NCI-H748 treated with DMSO at 0.1 percent for 48 hours (cell line): ENCODE data around the gene SSTR1.
A peak's percentile ranks its signal among the peaks of the same experiment; 100 is the strongest.

Experiments
- DNase-seq: peaks from one replicate; lab custom pipeline; 2025; lab: John Stamatoyannopoulos, UW

The SSTR1 gene

DNA sequence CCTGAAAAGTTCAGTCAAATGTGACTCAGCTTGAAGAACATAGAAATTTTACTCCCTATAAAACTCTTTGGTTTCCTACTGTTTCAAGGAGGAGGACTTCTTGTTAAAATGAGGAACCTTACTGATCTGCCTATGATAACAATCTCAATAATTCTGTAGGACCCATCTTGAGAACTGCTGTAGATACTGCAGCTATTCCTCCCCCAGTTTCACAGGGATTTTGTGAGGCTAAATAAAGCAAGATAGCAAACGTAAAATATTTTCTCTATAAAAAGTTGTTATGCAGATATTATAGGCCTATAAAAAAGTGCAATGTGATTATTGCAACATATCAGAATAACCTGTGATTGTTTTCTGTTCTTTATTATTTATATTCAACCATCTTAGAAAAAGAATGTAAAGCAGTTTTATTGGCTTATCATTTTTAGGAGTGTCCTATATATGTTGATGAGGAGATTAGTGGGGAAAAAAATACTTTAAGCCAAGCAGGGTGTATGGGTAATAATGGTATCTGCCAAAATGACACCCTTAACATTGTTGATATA, 36.1 kb downstream of the SSTR1 start:
- DNase-seq, result no peak

GRCh38 chr14:38248321-38249028, 40.8 kb downstream of the SSTR1 start:
- DNase-seq, result no peak

GRCh38 chr14:38250331-38250730, 42.6 kb downstream of the SSTR1 start:
- DNase-seq, result no peak

GRCh38 chr14:38252066-38252710, 44.5 kb downstream of the SSTR1 start:
- peak; percentile 35 for DNase-seq

GRCh38 chr14:38253676-38254075, 46.0 kb downstream of the SSTR1 start:
- DNase-seq, result peak; percentile 28

- DNase-seq, result no peak
Measured at GRCh38 chr14:38254571-38255407, 47.1 kb downstream of the SSTR1 start.

DNA sequence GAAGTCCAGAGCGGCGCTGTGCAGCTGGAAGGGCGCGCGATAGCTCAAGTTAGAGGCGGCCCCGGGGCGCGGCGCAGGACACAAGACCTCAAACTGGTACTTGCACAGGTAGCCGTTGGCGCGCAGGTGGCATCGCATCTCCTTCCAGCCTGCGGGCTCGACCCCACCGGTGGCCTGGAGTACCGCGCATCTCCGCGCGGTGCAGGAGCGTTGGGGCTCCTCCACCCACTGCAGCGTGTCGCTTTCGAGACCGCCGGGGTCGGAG, 47.6 kb downstream of the SSTR1 start:
- DNase-seq, result no peak

- no peak for DNase-seq
Measured at GRCh38 chr14:38255673-38256532, 48.2 kb downstream of the SSTR1 start, which contains the start of gene CLEC14A. CLEC14A (minus strand) TSS chr14:38256093; CDS start chr14:38256022, 71 bp downstream.

DNA sequence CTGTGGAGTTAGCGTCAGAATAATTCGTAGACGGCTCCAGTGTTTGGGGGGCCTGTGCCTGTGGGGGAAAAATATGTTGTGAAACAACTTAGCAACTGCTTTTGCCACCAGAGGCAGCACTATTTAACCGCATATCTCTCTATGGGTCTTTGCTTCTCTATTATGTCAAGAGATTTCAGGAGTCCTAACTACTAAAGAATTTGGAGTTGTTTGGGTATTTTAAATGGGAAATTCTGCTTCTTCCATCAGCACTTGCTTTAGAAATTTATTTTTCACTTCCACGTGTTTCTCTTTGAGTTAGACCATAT, 48.8 kb downstream of the SSTR1 start:
- DNase-seq, result no peak

DNA sequence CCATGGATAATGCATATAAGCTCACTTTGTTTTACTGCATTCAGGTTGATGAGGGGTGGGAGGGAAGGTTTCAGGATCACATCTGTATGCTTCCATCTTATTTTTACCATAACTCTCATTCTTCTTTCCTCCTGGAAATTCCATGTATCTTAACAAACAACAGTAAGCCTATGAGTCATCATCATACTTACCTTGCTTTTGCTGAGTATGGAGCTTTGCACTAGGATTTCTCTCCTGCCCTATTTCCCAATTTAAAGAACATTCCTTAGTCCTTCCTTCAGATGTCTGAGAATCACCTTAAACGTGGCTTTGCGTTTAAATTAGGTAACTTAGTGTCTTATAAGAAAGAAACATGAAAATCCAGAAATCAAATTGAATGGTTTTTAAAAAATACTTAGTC, 49.8 kb downstream of the SSTR1 start:
- no peak for DNase-seq

DNA sequence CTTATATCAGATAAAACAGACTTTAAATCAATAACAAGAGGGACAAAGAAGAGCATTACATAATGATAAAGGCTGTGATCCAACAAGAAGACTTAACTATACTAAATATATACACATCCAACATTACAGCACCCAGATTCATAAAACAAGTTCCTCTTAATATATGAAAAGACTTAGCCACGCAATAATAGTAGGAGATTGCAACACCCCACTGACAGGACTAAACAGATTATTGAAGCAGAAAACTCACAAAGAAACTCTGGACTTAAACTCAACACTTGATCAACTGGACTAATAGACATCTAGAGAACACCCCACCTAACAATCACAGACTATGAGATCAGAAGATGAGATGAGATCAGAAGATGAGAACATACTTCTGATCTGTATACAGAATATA, 53.9 kb downstream of the SSTR1 start:
- no peak for DNase-seq
